Ectodermal cell (in vitro differentiated cells): Measurements from ENCODE around the gene FNDC3B.

Source experiments
- H3K27ac ChIP-seq: 2 replicates; pipeline ENCODE4 v1.7.0; 2013; ENCODE audit warnings: mild to moderate bottlenecking, low read depth, low read length; ENCODE audit not compliant: insufficient read depth, poor library complexity, severe bottlenecking
- H3K27me3 ChIP-seq: 2 replicates; pipeline ENCODE4 v1.7.0; 2013; ENCODE audit warnings: mild to moderate bottlenecking, low read length; ENCODE audit not compliant: insufficient read depth, control insufficient read depth, poor library complexity, severe bottlenecking
- H3K36me3 ChIP-seq: one replicate; pipeline ENCODE4 v1.7.0; 2013; ENCODE audit warnings: low read length; ENCODE audit not compliant: control insufficient read depth, insufficient read depth
- H3K4me1 ChIP-seq: one replicate; pipeline ENCODE4 v1.7.0; 2013; ENCODE audit warnings: low read length; ENCODE audit not compliant: control insufficient read depth, insufficient read depth
- H3K4me3 ChIP-seq: 2 replicates; pipeline ENCODE4 v1.7.0; 2013; ENCODE audit warnings: low read depth, low read length, control low read depth; ENCODE audit not compliant: insufficient read depth
- H3K9me3 ChIP-seq: 2 replicates; pipeline ENCODE4 v1.7.0; 2013; ENCODE audit warnings: mild to moderate bottlenecking, low read length, moderate library complexity; ENCODE audit not compliant: control insufficient read depth
- WGBS, 2 experiments: methylation state at CpG; one replicate each; pipeline ENCODE4 v1.1.7; 2013; ENCODE audit warnings: missing lambda C conversion rate in 2 of 2; 5-methylcytosine and 5-hydroxymethylcytosine counted together

FNDC3B gene

GRCh38 chr3:172279974-172280373 is 240.6 kb downstream of the FNDC3B start:
- H3K27ac ChIP-seq: no peak overlapping the region
- no peaks in the 10 kb centered on the region for H3K27me3 ChIP-seq
- 91 to 97% methylated on average over 7 of the region's 8 CpGs for WGBS, 2 experiments

GRCh38 chr3:172280406-172281051 is 241.2 kb downstream of the FNDC3B start:
- H3K9me3 ChIP-seq: no peaks in the 10 kb centered on the region
- peaks cover 4% of the 10 kb centered on the region for H3K4me1 ChIP-seq
- no peak overlapping the region for H3K4me3 ChIP-seq
- 100% methylated on average over 1 of the region's 1 CpG for WGBS, 2 experiments
- H3K36me3 ChIP-seq: no peaks in the 10 kb centered on the region
- H3K27ac ChIP-seq: no peak overlapping the region
- H3K27me3 ChIP-seq: no peaks in the 10 kb centered on the region

More at GRCh38 chr3:172279974-172280373, 240.6 kb downstream of the FNDC3B start:
- Histone ChIP-seq H3K4me3 (no peak overlapping the region), H3K4me1 (peaks cover 4% of the 10 kb centered on the region), H3K36me3 (no peaks in the 10 kb centered on the region), H3K9me3 (no peaks in the 10 kb centered on the region)

GRCh38 chr3:172281884-172282283 is 242.5 kb downstream of the FNDC3B start:
- 97 to 98% methylated on average over 6 of the region's 7 CpGs for WGBS, 2 experiments
- H3K4me1 ChIP-seq: peaks cover 4% of the 10 kb centered on the region
- no peak overlapping the region for H3K27ac ChIP-seq
- H3K9me3 ChIP-seq: no peaks in the 10 kb centered on the region
- H3K27me3 ChIP-seq: no peaks in the 10 kb centered on the region
- H3K36me3 ChIP-seq: peaks cover 3% of the 10 kb centered on the region
- H3K4me3 ChIP-seq: no peak overlapping the region

GRCh38 chr3:172282850-172283249 is 243.5 kb downstream of the FNDC3B start:
- no peaks in the 10 kb centered on the region for H3K9me3 ChIP-seq
- peaks cover 4% of the 10 kb centered on the region for H3K4me1 ChIP-seq
- H3K27ac ChIP-seq: no peak overlapping the region
- H3K4me3 ChIP-seq: no peak overlapping the region
- 94 to 97% methylated on average over 3 of the region's 3 CpGs for WGBS, 2 experiments
- H3K27me3 ChIP-seq: no peaks in the 10 kb centered on the region
- peaks cover 8% of the 10 kb centered on the region for H3K36me3 ChIP-seq

GRCh38 chr3:172283841-172284357 is 244.5 kb downstream of the FNDC3B start:
- no peak overlapping the region for H3K27ac ChIP-seq
- no peaks in the 10 kb centered on the region for H3K27me3 ChIP-seq
- no peak overlapping the region for H3K4me3 ChIP-seq
- no peaks in the 10 kb centered on the region for H3K9me3 ChIP-seq
- 94 to 96% methylated on average over 5 of the region's 5 CpGs for WGBS, 2 experiments
- H3K36me3 ChIP-seq: peaks cover 8% of the 10 kb centered on the region
- no peaks in the 10 kb centered on the region for H3K4me1 ChIP-seq

GRCh38 chr3:172285844-172286243 is 246.5 kb downstream of the FNDC3B start:
- Histone ChIP-seq H3K36me3 (peaks cover 8% of the 10 kb centered on the region), H3K4me1 (no peaks in the 10 kb centered on the region), H3K4me3 (no peak overlapping the region), H3K9me3 (no peaks in the 10 kb centered on the region), H3K27me3 (no peaks in the 10 kb centered on the region), H3K27ac (no peak overlapping the region)
- 100% methylated on average over 3 of the region's 4 CpGs; no CpG with 5 or more reads in 1 of the 2 experiments for WGBS, 2 experiments

- WGBS, 2 experiments: 77 to 80% methylated on average over 3 of the region's 3 CpGs
- no peaks in the 10 kb centered on the region for H3K27me3 ChIP-seq
- no peak overlapping the region for H3K27ac ChIP-seq
- H3K36me3 ChIP-seq: peaks cover 8% of the 10 kb centered on the region
- H3K4me3 ChIP-seq: no peak overlapping the region
- no peaks in the 10 kb centered on the region for H3K9me3 ChIP-seq
- H3K4me1 ChIP-seq: no peaks in the 10 kb centered on the region
Measured at GRCh38 chr3:172286548-172287148, 247.3 kb downstream of the FNDC3B start.

- Histone ChIP-seq H3K36me3 (peaks cover 8% of the 10 kb centered on the region), H3K27ac (no peak overlapping the region), H3K9me3 (no peaks in the 10 kb centered on the region)
Measured at GRCh38 chr3:172287937-172288477, 248.6 kb downstream of the FNDC3B start.

GRCh38 chr3:172288651-172289050 is 249.3 kb downstream of the FNDC3B start:
- Histone ChIP-seq H3K27ac (no peak overlapping the region), H3K36me3 (peaks cover 8% of the 10 kb centered on the region), H3K27me3 (no peaks in the 10 kb centered on the region), H3K4me3 (no peak overlapping the region), H3K9me3 (no peaks in the 10 kb centered on the region), H3K4me1 (no peaks in the 10 kb centered on the region)
- WGBS, 2 experiments: 94 to 97% methylated on average over 4 of the region's 4 CpGs

More at GRCh38 chr3:172287937-172288477, 248.6 kb downstream of the FNDC3B start:
- 96 to 98% methylated on average over 4 of the region's 4 CpGs for WGBS, 2 experiments
- no peak overlapping the region for H3K4me3 ChIP-seq
- no peaks in the 10 kb centered on the region for H3K4me1 ChIP-seq
- H3K27me3 ChIP-seq: no peaks in the 10 kb centered on the region

- WGBS, 2 experiments: 83 to 84% methylated on average over 6 of the region's 6 CpGs
- no peak overlapping the region for H3K27ac ChIP-seq
- no peak overlapping the region for H3K4me3 ChIP-seq
- H3K9me3 ChIP-seq: no peaks in the 10 kb centered on the region
- H3K4me1 ChIP-seq: no peaks in the 10 kb centered on the region
- peaks cover 8% of the 10 kb centered on the region for H3K36me3 ChIP-seq
- H3K27me3 ChIP-seq: no peaks in the 10 kb centered on the region
Measured at GRCh38 chr3:172289583-172289982, 250.2 kb downstream of the FNDC3B start.
